Lower leg skin (tissue), 4 donors: Measurements from ENCODE around the gene RPS6KA4. TPM values are rescaled to one million over a fixed set of nuclear protein-coding genes. Genes with fewer than 3 reads are reported as not detected.

ENCODE experiments used
- DNase-seq, 2 donors: peaks; one replicate each; pipeline ENCODE4 v3.0.0-alpha.2; 2019; ENCODE audit warnings: low spot score in 2 of 2
- H3K4me3 ChIP-seq: fragments of 200-600 bp; sonication (generic); 2 replicates; pipeline ENCODE4 v1.5.1; 2017; ENCODE audit warnings: mild to moderate bottlenecking, low read depth; ENCODE audit not compliant: poor library complexity, severe bottlenecking
- CTCF ChIP-seq, 3 donors: fragments of 450-650 bp; IDR thresholded peaks; one replicate each; pipeline ENCODE4 v1.5.1; 2016; ENCODE audit warnings: antibody characterized with exemption in 3 of 3, mild to moderate bottlenecking in 3 of 3, moderate library complexity in 2 of 3
- POLR2A ChIP-seq, 2 donors: fragments of 450-650 bp; IDR thresholded peaks; one replicate each; pipeline ENCODE4 v1.6.1; 2016 to 2017; ENCODE audit warnings: antibody characterized with exemption in 2 of 2, mild to moderate bottlenecking in 1 of 2, moderate library complexity in 1 of 2
- WGBS, 2 donors: methylation state at CpG; one replicate each; pipeline ENCODE4 v1.1.5; 2018; 5-methylcytosine and 5-hydroxymethylcytosine counted together
- intact Hi-C: fragments of 100-400 bp; cut with DNase I; formaldehyde crosslinking; loops from one replicate; pipeline ENCODE4 v1.15.0; 2023; ENCODE audit warnings: low total_unique reads
- total RNA-seq, 4 donors: library from RNA; depleted of rRNA; stranded (reverse); fragments of >200 nt; gene quantifications; one replicate each; pipeline ENCODE4 v1.1.0, GENCODE V29; 2016

The RPS6KA4 gene
- total RNA-seq, 4 donors from 2014 or later: 39.4 to 77.4 (median 49.2) TPM

- H3K4me3 ChIP-seq: no peak overlapping the region
- TF ChIP-seq POLR2A (IDR thresholded peaks at IDR 0.05) (no peak), CTCF (IDR thresholded peaks at IDR 0.05) (no peak)
- intact Hi-C loops: no loop called here
- no peak for DNase-seq
- WGBS, 2 donors: 90 to 95% methylated on average over 14 to 15 of the region's 18 CpGs
Observed at GRCh38 chr11:64351136-64351631, 7.8 kb upstream of the RPS6KA4 start.

GRCh38 chr11:64352099-64352994 is 6.6 kb upstream of the RPS6KA4 start:
- DNase-seq: no peak
- TF ChIP-seq POLR2A (IDR thresholded peaks at IDR 0.05) (no peak), CTCF (IDR thresholded peaks at IDR 0.05) (no peak)
- 93 to 94% methylated on average over 23 to 32 of the region's 33 CpGs for WGBS, 2 donors

GRCh38 chr11:64352995-64353714 is 5.8 kb upstream of the RPS6KA4 start:
- 83 to 85% methylated on average over 28 to 33 of the region's 34 CpGs for WGBS, 2 donors
- DNase-seq: no peak
- TF ChIP-seq CTCF (IDR thresholded peaks at IDR 0.05) (no peak), POLR2A (IDR thresholded peaks at IDR 0.05) (no peak)
- no peak overlapping the region for H3K4me3 ChIP-seq
- intact Hi-C loops: no loop called here

More at GRCh38 chr11:64352099-64352994, 6.6 kb upstream of the RPS6KA4 start:
- intact Hi-C loops: no loop called here
- H3K4me3 ChIP-seq: no peak overlapping the region

- TF ChIP-seq CTCF (IDR thresholded peaks at IDR 0.05): no peak
- TF ChIP-seq POLR2A (IDR thresholded peaks at IDR 0.05): no peak
- no peak for DNase-seq
- intact Hi-C loops: no loop called here
- 82 to 88% methylated on average over 10 to 14 of the region's 20 CpGs for WGBS, 2 donors
- no peak overlapping the region for H3K4me3 ChIP-seq
Observed at GRCh38 chr11:64353715-64354506, 5.1 kb upstream of the RPS6KA4 start.

DNA sequence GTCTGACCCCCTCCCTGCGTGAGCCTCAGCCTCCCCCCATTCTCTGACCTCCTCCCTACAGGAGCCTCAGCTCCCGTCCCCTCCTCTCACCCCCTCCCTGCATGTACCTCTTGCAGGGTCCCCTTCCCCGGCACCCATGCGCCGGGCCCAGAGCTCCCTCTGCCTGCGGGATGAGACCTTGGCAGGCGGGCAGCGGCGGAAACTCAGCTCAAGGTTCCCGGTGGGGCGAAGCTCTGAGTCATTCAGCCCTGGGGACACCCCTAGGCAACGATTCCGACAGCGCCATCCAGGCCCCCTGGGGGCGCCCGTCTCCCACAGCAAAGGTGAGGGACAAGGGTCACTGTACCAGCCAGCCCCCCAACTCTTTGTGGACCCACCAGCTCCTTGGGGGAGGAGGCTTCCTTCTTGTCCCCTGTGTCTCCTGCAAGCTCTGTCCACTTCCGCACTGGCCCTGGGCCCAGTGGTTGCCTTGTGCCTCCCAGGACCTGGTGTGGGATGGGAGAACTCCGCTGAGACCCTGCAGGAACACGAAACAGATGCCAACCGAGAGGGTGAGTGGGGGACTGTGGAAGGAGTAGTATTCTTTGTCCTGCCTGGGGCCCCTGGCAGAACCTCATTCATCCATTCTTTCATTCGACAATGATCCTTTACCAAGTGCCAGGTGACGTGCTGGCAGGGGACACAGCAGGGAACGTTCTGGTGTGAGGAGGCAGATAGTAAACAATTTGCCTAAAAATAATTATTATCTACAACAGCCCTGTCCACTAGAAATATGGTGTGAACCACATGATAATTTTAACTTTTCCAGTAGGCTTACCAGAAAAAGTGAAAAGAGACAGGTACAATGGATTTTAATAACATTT is 3.7 kb upstream of the RPS6KA4 start:
- DNase-seq: peak in 1 of 2 donors; percentile 56
- 9 to 19% methylated on average over 20 to 23 of the region's 23 CpGs for WGBS, 2 donors
- intact Hi-C loops: no loop called here
- peak in 1 of 3 donors; percentile 19 for TF ChIP-seq CTCF (IDR thresholded peaks at IDR 0.05)
- no peak for TF ChIP-seq POLR2A (IDR thresholded peaks at IDR 0.05)
- H3K4me3 ChIP-seq: no peak overlapping the region
